Smooth muscle cell of the brain vasculature (primary cell): ENCODE data around the gene HOXB4.

Experiments
- DNase-seq: peaks from one replicate; pipeline ENCODE4 v3.0.0-alpha.2; 2012; ENCODE audit warnings: low read depth, low spot score

The HOXB4 gene

DNA sequence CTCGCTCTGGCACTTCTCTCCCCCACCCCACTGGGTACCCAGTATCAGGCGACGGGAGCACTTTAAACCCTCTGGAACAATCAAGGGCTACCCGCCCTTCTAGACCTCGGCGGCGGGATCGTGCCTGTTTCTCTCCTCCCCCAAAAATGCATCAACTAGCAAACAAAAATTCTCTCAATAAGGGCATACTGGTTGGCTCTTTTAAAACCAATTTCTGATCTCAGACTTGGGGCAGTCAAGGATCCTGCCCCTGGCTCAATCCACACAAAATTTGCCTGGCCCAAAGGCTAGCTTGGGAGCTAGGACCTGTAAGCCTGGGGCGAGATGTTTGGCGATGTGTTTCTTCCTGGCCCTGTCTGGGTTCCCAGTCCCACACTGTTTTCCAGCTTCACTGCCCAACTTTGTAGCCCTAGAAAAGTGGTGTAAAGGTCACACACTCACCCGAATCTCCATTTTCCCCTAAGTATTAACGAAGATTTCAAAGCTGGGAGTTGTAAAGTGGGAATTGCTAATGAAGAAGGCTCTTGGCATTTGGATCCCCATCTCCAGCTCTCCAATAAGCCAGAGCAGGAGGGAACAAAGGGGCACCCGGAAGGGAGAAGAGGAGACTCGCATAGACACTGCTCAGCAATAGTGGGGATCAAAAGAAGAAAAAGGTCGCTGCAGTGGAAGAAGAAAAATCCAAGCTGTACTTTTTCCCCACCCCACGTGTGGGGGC, 18.9 kb downstream of the HOXB4 start:
- DNase-seq = no peak

- no peak for DNase-seq
Observed at GRCh38 chr17:48558831-48559121, 19.4 kb downstream of the HOXB4 start.

DNA sequence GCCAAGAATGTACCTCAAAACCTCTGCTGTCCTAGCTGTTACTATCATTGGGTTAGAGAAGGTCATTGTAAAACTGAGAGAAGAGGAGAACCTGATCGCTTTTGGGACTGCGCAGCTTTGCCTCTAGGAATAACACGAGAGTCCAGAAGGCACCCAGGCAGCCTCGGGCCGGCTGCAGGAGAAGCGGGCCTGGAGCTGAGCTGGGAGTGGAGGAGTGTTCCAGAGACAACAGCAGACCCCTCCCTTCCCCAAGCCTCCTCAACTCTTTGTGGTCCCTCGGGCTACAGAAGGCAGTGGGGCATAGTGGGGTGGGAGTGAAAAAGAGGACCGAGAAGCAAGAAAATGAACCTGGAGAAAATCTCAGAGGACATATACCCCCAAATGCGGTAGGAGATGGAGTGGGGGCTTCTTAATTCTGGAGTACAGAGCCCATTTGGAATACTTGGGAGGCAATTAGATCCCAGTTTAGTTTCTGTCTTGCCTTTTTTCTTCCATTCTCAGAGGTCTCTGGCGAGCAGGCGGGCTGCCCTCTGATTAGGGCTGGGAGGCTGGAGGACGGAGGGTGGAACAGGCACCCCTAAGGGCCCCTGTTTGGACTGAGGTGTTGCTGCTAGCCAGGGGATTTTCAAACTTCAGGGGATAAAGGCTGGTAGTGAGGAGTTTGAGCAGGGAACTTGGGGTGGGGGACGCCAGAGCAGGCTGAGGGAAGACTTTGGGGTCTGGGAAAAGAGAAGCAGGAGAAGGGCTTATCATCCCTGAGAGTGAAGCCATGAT, 19.9 kb downstream of the HOXB4 start:
- no peak for DNase-seq

- no peak for DNase-seq
Observed at GRCh38 chr17:48556576-48557401, 21.4 kb downstream of the HOXB4 start.

- DNase-seq = no peak
Observed at GRCh38 chr17:48556229-48556575, 21.9 kb downstream of the HOXB4 start.

GRCh38 chr17:48555258-48556228, 22.6 kb downstream of the HOXB4 start:
- no peak for DNase-seq

DNA sequence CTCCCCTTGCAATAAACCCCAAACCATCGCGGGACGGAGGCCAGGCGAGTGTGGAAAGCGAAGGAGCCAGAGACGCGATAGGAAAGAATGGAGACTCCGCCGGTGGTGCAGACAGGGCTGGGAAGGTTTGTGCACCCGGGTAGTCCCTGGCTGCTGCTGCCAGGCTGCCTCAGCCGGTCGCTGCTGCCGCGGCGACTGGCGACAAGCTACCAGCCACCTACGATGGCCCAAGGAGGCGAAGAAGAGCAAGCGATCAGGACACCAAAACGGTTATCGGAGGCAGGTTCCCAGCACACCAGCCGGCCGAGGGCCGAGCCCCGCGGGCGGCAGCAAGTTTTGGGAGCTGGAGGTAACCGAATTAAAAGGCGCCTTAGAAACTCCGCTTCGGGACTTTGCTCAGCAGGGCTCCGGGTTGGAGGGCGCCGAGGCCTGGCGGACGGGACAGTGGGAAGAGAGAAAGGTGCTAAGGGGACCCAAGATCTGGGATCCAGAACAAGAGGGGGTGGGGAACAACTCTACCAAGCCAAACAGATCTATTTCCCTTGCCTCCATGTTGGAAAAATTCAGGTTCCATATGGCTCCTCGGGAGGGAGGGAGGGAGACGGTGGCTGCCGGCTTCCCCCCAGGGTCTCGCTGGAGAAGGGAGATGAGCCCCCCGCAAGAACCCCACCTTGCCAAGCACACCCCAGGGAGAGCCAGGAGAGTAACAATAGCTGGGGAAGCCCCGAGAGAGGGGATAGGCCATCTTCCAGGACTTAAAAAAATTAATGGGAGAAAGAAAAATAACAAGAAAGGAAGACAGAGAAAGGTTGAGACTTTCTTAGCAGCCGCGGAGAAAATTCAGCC, 23.5 kb downstream of the HOXB4 start:
- no peak for DNase-seq

DNA sequence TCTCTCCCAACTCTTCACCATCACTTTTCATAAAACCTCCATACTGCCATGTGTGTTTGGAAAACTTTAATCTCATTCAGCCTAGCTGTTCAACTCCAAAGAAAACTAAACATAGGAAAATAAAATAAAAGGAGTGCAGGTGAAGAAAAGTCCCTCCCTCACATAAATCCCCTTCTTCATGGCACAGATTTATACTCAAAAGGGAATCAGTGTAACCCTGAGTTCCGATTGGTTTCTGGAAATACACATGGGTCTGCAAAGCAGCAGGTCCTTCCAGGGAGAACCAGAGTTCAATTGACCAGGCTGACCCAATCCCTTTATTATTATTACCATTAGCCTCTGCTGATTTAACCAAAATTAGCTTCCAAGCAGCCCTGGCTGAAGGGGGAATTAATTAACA, 24.3 kb downstream of the HOXB4 start:
- DNase-seq = no peak

DNA sequence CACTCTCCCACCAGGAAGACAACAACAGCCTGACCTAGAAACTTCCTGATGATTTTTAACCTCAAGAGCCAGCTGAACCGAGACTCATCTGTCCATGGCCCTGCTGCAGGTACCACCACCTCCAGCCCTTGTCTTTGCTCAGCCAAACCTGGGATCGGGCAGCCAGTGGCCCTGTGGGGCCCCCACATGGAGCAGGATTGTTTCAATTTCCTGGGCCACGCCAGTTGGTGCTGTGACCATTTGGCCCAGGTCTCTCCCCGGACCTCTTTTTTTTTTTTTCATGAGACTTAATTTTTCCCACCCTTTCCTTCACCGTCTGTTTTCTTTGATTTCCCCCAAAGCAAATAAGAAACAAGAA, 25.0 kb downstream of the HOXB4 start:
- no peak for DNase-seq

DNA sequence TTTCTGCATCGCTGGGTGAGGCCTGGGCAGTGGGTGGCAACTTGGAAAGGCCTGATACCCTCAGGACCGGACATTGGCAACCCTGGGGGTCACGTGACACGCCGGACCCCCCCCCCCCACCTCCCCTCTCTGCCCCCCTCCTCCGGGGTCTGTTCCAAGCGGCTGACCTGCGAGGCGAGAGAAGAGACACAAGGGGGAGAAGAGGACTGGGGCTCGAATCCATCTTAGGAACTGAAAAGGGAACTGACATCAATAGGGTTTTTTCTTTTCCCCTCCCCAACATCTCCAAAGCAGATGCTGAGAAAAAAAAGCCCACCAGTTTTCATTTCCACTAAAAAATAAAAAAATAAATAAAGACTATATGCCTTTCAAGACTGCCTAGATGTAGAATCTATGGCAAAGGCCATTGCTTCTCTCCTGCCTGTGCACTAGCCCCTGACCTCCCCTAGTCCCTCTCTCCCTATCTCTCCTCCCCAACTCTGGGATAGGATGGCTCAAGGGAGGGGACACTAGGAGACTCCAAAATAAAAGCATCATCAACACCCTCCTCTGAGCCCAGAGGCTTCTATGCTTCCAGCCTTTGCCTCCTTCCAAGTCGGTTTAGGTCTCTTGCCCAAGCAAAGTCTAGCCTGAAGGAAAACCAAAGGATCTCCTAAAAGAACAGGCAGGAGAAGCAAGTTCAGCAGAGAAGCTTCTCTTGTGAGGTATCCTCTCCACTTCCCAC, 25.5 kb downstream of the HOXB4 start:
- no peak for DNase-seq

- no peak for DNase-seq
Observed at GRCh38 chr17:48551596-48552465, 26.3 kb downstream of the HOXB4 start.

DNA sequence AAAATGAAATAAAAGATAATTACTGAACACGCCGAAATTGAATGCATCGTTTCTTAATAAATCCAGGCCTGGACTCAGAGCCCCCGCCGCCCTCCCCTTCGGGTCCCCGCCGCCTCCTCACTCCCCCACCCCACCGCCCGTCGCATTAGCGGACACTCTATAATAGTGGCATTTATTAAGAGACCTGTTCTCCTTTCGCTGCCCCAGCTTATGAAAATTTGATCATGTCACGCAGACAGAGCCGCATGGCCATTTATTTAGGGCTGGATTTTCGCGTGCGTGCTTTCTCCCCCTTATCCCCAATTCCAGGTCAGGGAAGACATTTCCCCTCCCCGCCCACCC, 27.0 kb downstream of the HOXB4 start:
- DNase-seq = no peak

- DNase-seq = no peak
Observed at GRCh38 chr17:48550502-48551213, 27.5 kb downstream of the HOXB4 start.

DNA sequence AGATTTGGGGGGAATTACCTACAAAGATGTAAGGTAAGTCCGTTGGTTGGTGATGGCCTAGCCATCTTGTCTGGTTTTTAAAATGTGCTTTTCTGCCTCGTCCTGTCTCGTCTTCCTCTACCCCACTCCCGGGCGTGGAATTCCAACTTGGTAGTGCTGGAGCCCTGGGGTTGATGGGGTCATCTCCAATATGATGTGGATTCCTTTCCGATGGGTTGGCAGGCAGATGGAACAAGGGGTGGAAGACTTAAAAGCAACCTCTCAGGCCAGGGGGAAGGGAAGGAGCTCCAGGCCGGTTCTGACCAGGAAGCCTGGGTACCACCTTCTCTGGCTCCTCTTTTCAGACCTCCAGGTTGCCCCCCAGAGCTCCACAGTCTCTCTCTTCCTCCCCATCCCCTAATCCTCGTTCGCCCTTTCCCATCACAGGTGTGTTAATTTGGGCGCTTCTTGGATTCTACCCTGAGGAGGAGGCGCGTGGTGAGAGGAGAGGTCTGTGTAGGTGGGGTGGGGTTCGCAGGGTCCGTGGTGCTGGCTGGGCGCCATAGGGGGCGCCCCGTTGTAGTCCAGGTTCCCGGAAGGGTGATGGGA, 28.1 kb downstream of the HOXB4 start:
- no peak for DNase-seq

GRCh38 chr17:48549281-48549630, 28.9 kb downstream of the HOXB4 start:
- no peak for DNase-seq

DNA sequence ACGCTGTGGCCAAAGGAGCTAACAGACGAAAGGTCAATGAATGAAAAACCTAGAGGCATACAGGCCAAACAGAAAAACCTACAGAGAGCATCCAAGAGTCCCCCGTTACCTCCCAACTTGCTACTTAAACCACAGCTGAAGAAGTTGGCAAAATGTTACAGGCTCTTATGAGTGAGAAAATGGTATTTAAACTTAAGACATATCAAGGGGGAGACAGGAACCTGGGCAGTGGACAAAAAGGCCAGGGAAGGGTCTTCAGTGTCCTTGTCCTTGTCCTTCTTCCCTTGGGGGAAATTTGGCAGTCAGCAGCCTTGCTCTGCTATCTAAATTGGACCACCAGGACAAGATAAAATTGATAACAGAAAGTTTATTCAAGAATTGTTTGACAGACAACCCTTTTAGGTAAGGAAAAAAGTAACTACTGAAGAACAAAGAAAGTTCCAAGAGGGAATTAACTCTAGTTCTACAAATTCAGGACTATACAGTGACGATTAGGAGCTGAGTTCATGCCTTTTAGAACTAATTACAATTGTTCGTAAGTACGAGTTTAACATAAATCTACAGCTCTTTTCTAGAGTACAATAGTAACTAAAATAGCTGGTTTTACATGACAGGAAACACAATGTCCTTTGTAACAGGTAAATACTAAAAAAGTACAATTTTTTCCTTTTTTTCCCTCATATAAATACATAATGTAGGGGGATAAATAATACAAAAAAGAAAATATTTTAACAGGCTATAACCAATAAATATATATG, 29.4 kb downstream of the HOXB4 start:
- DNase-seq = no peak

DNA sequence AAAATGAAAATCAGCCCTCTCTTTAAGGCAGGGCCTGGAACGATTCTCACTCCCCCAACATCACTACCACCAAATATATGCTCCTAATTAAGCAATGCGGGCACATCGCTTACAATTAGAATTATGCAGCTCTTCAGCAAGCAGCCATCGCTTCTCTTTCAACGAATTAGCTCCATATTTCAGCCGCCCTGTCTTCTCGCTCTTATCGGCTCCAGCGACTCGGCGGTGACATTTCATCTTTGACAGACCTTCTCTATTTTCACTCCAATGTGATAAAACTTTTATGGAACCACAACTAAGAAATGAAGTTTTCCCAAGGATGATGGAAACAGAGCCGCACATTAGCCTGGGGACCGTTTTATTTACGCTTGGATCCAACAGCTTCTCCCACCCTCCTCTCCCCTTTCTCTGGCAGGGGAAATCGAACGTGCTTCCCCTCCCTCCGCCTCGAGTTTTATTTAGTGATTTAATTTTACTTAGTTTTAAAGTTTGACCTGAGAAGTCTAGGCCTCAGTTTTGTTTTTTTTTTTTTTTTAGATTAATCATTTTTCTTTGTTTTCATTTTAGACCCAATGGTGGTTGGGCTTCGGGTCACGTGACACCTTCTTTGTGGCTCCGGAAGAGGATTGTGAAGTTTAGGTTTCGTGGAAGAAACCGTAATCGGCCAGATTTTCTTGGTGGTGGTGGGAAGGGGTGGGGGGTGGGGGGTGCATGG, 30.2 kb downstream of the HOXB4 start:
- no peak for DNase-seq
